ENCODE data around the gene GSAP.

Gene GSAP

GRCh38 chr7:77409005-77409738, 7.0 kb downstream of the GSAP start:
- no peak for DNase-seq (ENCODE audit: low spot score)

- no peak for DNase-seq (ENCODE audit: low spot score)
Observed at GRCh38 chr7:77407906-77408305, 8.2 kb downstream of the GSAP start.

GRCh38 chr7:77406421-77406820, 9.7 kb downstream of the GSAP start:
- no peak for DNase-seq (ENCODE audit: low spot score)

- no peak for DNase-seq (ENCODE audit: low spot score)
Observed at GRCh38 chr7:77404641-77405040, 11.5 kb downstream of the GSAP start.

- DNase-seq (ENCODE audit: low spot score): no peak
Observed at GRCh38 chr7:77403957-77404356, 12.2 kb downstream of the GSAP start.

GRCh38 chr7:77402818-77403217, 13.3 kb downstream of the GSAP start:
- no peak for DNase-seq (ENCODE audit: low spot score)

- DNase-seq (ENCODE audit: low spot score): no peak
Observed at GRCh38 chr7:77401002-77401401, 15.1 kb downstream of the GSAP start.

- DNase-seq (ENCODE audit: low spot score): no peak
Observed at GRCh38 chr7:77399816-77400215, 16.3 kb downstream of the GSAP start.

GRCh38 chr7:77396894-77397547, 19.1 kb downstream of the GSAP start:
- no peak for DNase-seq (ENCODE audit: low spot score)

GRCh38 chr7:77395626-77396025, 20.5 kb downstream of the GSAP start:
- DNase-seq (ENCODE audit: low spot score): no peak

GRCh38 chr7:77393954-77394353, 22.2 kb downstream of the GSAP start:
- DNase-seq (ENCODE audit: low spot score): no peak

- no peak for DNase-seq (ENCODE audit: low spot score)
Observed at GRCh38 chr7:77393261-77393660, 22.9 kb downstream of the GSAP start.

- DNase-seq (ENCODE audit: low spot score): no peak
Observed at GRCh38 chr7:77391230-77391629, 24.9 kb downstream of the GSAP start.

- no peak for DNase-seq (ENCODE audit: low spot score)
Observed at GRCh38 chr7:77388055-77388641, 28.0 kb downstream of the GSAP start.

GRCh38 chr7:77386165-77386822, 29.9 kb downstream of the GSAP start:
- DNase-seq (ENCODE audit: low spot score): no peak

GRCh38 chr7:77383333-77383740, 32.8 kb downstream of the GSAP start:
- DNase-seq (ENCODE audit: low spot score): no peak

GRCh38 chr7:77382532-77382931, 33.6 kb downstream of the GSAP start:
- DNase-seq (ENCODE audit: low spot score): no peak

GRCh38 chr7:77378584-77378983, 37.6 kb downstream of the GSAP start:
- DNase-seq (ENCODE audit: low spot score): no peak

GRCh38 chr7:77370606-77371005, 45.5 kb downstream of the GSAP start:
- no peak for DNase-seq (ENCODE audit: low spot score)

- no peak for DNase-seq (ENCODE audit: low spot score)
Observed at GRCh38 chr7:77368974-77369373, 47.2 kb downstream of the GSAP start.

- DNase-seq (ENCODE audit: low spot score): no peak
Observed at GRCh38 chr7:77367976-77368375, 48.2 kb downstream of the GSAP start.

GRCh38 chr7:77362905-77363304, 53.2 kb downstream of the GSAP start:
- no peak for DNase-seq (ENCODE audit: low spot score)

GRCh38 chr7:77360969-77361368, 55.2 kb downstream of the GSAP start:
- no peak for DNase-seq (ENCODE audit: low spot score)

Measured in cerebellar cortex (tissue), 1 donor.